Activated T-cell treated with anti-CD3 and anti-CD28 coated beads for 1 hour (primary cell): ENCODE measurements around the gene CEP57.

ENCODE experiments used
- DNase-seq: peaks from one replicate; pipeline ENCODE4 v3.0.0-alpha.2; 2020; ENCODE audit warnings: low read depth

Gene CEP57

GRCh38 chr11:95790123-95790932, at the start of gene CEP57:
Gene CEP57 (plus strand): TSS chr11:95790498. CDS start chr11:95790699, 201 bp downstream.
- DNase-seq: peak; percentile 87

GRCh38 chr11:95750101-95750500, 40.2 kb upstream of the CEP57 start:
- DNase-seq: no peak

- no peak for DNase-seq
Observed at GRCh38 chr11:95751515-95751914, 38.8 kb upstream of the CEP57 start.

- no peak for DNase-seq
Observed at GRCh38 chr11:95760941-95761340, 29.4 kb upstream of the CEP57 start.

GRCh38 chr11:95762534-95762933, 27.8 kb upstream of the CEP57 start:
- DNase-seq: no peak

- no peak for DNase-seq
Observed at GRCh38 chr11:95764267-95764898, 25.9 kb upstream of the CEP57 start.

- no peak for DNase-seq
Observed at GRCh38 chr11:95766701-95767100, 23.6 kb upstream of the CEP57 start.

GRCh38 chr11:95767498-95767897, 22.8 kb upstream of the CEP57 start:
- DNase-seq: no peak

GRCh38 chr11:95768521-95768920, 21.8 kb upstream of the CEP57 start:
- no peak for DNase-seq

GRCh38 chr11:95776859-95777258, 13.4 kb upstream of the CEP57 start:
- DNase-seq: no peak

- DNase-seq: no peak
Observed at GRCh38 chr11:95778699-95779098, 11.6 kb upstream of the CEP57 start.

GRCh38 chr11:95780544-95780943, 9.8 kb upstream of the CEP57 start:
- DNase-seq: no peak

GRCh38 chr11:95788921-95789505, 1.3 kb upstream of the CEP57 start:
- DNase-seq: peak; percentile 12

- DNase-seq: peak; percentile 90
Observed at GRCh38 chr11:95789506-95790122, 684 bp upstream of the CEP57 start, which contains the start of gene FAM76B. Gene FAM76B (minus strand): TSS chr11:95789782. CDS start chr11:95789478, 304 bp downstream.

- DNase-seq: peak; percentile 33
Observed at GRCh38 chr11:95790933-95791708, 823 bp downstream of the CEP57 start.

GRCh38 chr11:95791709-95792033, 1.4 kb downstream of the CEP57 start:
- DNase-seq: no peak

- no peak for DNase-seq
Observed at GRCh38 chr11:95792200-95792599, 1.9 kb downstream of the CEP57 start.

GRCh38 chr11:95792700-95793099, 2.4 kb downstream of the CEP57 start:
- DNase-seq: no peak

- DNase-seq: no peak
Observed at GRCh38 chr11:95793116-95793515, 2.8 kb downstream of the CEP57 start.

- no peak for DNase-seq
Observed at GRCh38 chr11:95794086-95794485, 3.8 kb downstream of the CEP57 start.

- no peak for DNase-seq
Observed at GRCh38 chr11:95795627-95796295, 5.5 kb downstream of the CEP57 start.
